Keratinocyte (primary cell): ENCODE measurements around the gene ENDOU. TPM values are rescaled to one million over a fixed set of nuclear protein-coding genes. Genes with fewer than 3 reads are reported as not detected.

Experiments used
- polyA plus RNA-seq, 5 experiments: library from polyadenylated mRNA; depleted of rRNA in 3 of 5; stranded (reverse) in 3 of 5; stranded (forward) in 1 of 5; unstranded in 1 of 5; fragments of >200 nt; gene quantifications; 1 replicate in 1 of 5; 2 replicates in 3 of 5; 3 replicates in 1 of 5; pipeline versions ENCODE4 v1.2.1 to v1.2.3, GENCODE V29; 2011 to 2012; ENCODE audit warnings: missing spikeins in 2 of 5, low read depth in 1 of 5, low replicate concordance in 1 of 5

The ENDOU gene
- polyA plus RNA-seq, 1 donor (not counting 4 experiments of a cell fraction or from before 2014, with no cell fraction given), result 0.33 TPM

Other genes with a start within 250 kb of the ENDOU start
- 10.2 to 22.9 TPM (median 11.8 TPM) in 3 replicates for gene RPAP3, start 19.5 kb downstream of the ENDOU start, polyA plus RNA-seq
- gene RAPGEF3, start 33.4 kb upstream of the ENDOU start, polyA plus RNA-seq, result 4.1 to 5.7 TPM (median 5.1 TPM) in 3 replicates
- 7.8 to 15.3 TPM (median 8.1 TPM) in 3 replicates for gene SLC48A1, start 47.7 kb upstream of the ENDOU start, polyA plus RNA-seq
- 15.8 to 32.4 TPM (median 17.0 TPM) in 3 replicates for gene HDAC7, start 94.4 kb upstream of the ENDOU start, polyA plus RNA-seq
- gene VDR, start 179.5 kb upstream of the ENDOU start, polyA plus RNA-seq, result 29.0 to 94.7 TPM (median 43.3 TPM) in 3 replicates
- 123 to 134 TPM (median 126 TPM) in 3 replicates for gene TMEM106C, start 238.1 kb upstream of the ENDOU start, polyA plus RNA-seq